HG03139 (cell line): ENCODE results near the gene RPLP1.

Experiments
- ATAC-seq: cut with Tn5 transposase; IDR thresholded peaks from one replicate; pipeline ENCODE4 v1.9.1; 2021; ENCODE audit not compliant: unreplicated experiment

Gene RPLP1

GRCh38 chr15:69496001-69496400 lies 43.4 kb downstream of the RPLP1 start:
- ATAC-seq: no peak

- ATAC-seq: no peak
Measured at GRCh38 chr15:69497076-69497475, 44.5 kb downstream of the RPLP1 start.

GRCh38 chr15:69497667-69498066 lies 45.0 kb downstream of the RPLP1 start:
- ATAC-seq: no peak

- no peak for ATAC-seq
Measured at GRCh38 chr15:69498282-69498681, 45.7 kb downstream of the RPLP1 start.

GRCh38 chr15:69498987-69499386 lies 46.4 kb downstream of the RPLP1 start:
- no peak for ATAC-seq

- ATAC-seq: no peak
Measured at GRCh38 chr15:69499521-69500211, 47.0 kb downstream of the RPLP1 start.

GRCh38 chr15:69500339-69500738 lies 47.7 kb downstream of the RPLP1 start:
- ATAC-seq: no peak

- no peak for ATAC-seq
Measured at GRCh38 chr15:69501456-69501855, 48.8 kb downstream of the RPLP1 start.

- ATAC-seq: no peak
Measured at GRCh38 chr15:69502470-69503045, 49.9 kb downstream of the RPLP1 start.

GRCh38 chr15:69504352-69505040 lies 51.9 kb downstream of the RPLP1 start:
- no peak for ATAC-seq
